PC-9 (cell line): ENCODE data around the gene CDK5RAP1. TPM values are rescaled to one million over a fixed set of nuclear protein-coding genes. Genes with fewer than 3 reads are reported as not detected.

Experiments
- BruUV-seq: library from RNA; stranded (reverse); fragments of 400-500 nt; replicated peaks from 2 replicates; lab custom pipeline; 2021; lab: Mats Ljungman, UMichigan
- CTCF ChIA-PET: fragments of 300-600 bp; sonication (Branson Sonifier 250); formaldehyde crosslinking; loops from one replicate; lab custom pipeline; 2022; ENCODE audit warnings: antibody characterized with exemption; lab: Charles Lee
- POLR2A ChIA-PET: fragments of 300-600 bp; sonication (Branson Sonifier 250); formaldehyde crosslinking; loops from one replicate; lab custom pipeline; 2022; ENCODE audit warnings: antibody characterized with exemption; ENCODE audit not compliant: unreplicated experiment; lab: Charles Lee
- DNase-seq, 2 experiments: peaks; one replicate each; pipeline versions ENCODE4 v3.0.0 to v3.0.0-alpha.2; 2015 to 2022; ENCODE audit warnings: mixed read lengths in 1 of 2
- H2AFZ ChIP-seq: fragments of 200-600 bp; sonication (generic); 2 replicates; pipeline ENCODE4 v1.8.1; 2017; ENCODE audit warnings: antibody characterized with exemption
- H3F3A ChIP-seq: fragments of 200-600 bp; sonication (generic); 2 replicates; pipeline ENCODE4 v1.8.1; 2017; ENCODE audit warnings: antibody characterized with exemption, mild to moderate bottlenecking, low read depth; ENCODE audit not compliant: insufficient read depth
- H3K27ac ChIP-seq: fragments of 200-600 bp; sonication (generic); 2 replicates; pipeline ENCODE4 v1.6.1; 2016; ENCODE audit warnings: mixed run types
- H3K27me3 ChIP-seq: fragments of 200-600 bp; sonication (generic); 2 replicates; pipeline ENCODE4 v1.6.1; 2016; ENCODE audit warnings: low read depth, mixed run types; ENCODE audit not compliant: insufficient read depth
- H3K36me3 ChIP-seq: fragments of 200-600 bp; sonication (generic); 2 replicates; pipeline ENCODE4 v1.6.1; 2016; ENCODE audit warnings: low read depth, mixed run types
- H3K4me1 ChIP-seq: fragments of 200-600 bp; sonication (generic); replicated peaks from 2 replicates; pipeline ENCODE4 v1.6.1; 2016; ENCODE audit warnings: mixed run types; ENCODE audit not compliant: insufficient read depth
- H3K4me2 ChIP-seq: fragments of 200-600 bp; sonication (generic); 2 replicates; pipeline ENCODE4 v1.6.1; 2017; ENCODE audit warnings: mixed run types
- H3K4me3 ChIP-seq: fragments of 200-600 bp; sonication (generic); 2 replicates; pipeline ENCODE4 v1.6.1; 2016; ENCODE audit warnings: mixed run types
- H3K79me2 ChIP-seq: fragments of 200-600 bp; sonication (generic); 2 replicates; pipeline ENCODE4 v1.6.1; 2017; ENCODE audit warnings: low read depth, mixed run types
- H3K9me2 ChIP-seq: fragments of 200-600 bp; sonication (generic); 2 replicates; pipeline ENCODE4 v1.8.1; 2017; ENCODE audit warnings: mild to moderate bottlenecking; ENCODE audit not compliant: insufficient read depth
- H3K9me3 ChIP-seq: fragments of 200-600 bp; sonication (generic); 2 replicates; pipeline ENCODE4 v1.8.1; 2016; ENCODE audit warnings: low read depth; ENCODE audit not compliant: insufficient read depth
- H4K20me1 ChIP-seq: fragments of 200-600 bp; sonication (generic); 2 replicates; pipeline ENCODE4 v1.8.1; 2017; ENCODE audit not compliant: insufficient read depth
- CTCF ChIP-seq: fragments of 200-600 bp; sonication (generic); conservative IDR thresholded peaks from 2 replicates; pipeline ENCODE4 v1.6.1; 2017; ENCODE audit warnings: mixed run types, antibody characterized with exemption, mild to moderate bottlenecking, moderate library complexity
- EZH2 ChIP-seq: fragments of 200-600 bp; sonication (generic); IDR thresholded peaks from 2 replicates; pipeline ENCODE4 v1.8.0; 2017; ENCODE audit warnings: antibody characterized with exemption, low read depth
- intact Hi-C: fragments of 100-400 bp; cut with micrococcal nuclease; formaldehyde crosslinking; loops from one replicate; pipeline ENCODE4 v1.10.0; 2022; ENCODE audit not compliant: unreplicated experiment
- total RNA-seq: library from RNA; stranded (reverse); gene quantifications from 2 replicates; pipeline ENCODE4 v1.2.3, GENCODE V29; 2021

Gene CDK5RAP1
- total RNA-seq, 1 experiment from 2014 or later = 45.3 TPM

- BruUV-seq = TSS peak; percentile 70
Observed at GRCh38 chr20:33401921-33402369, 626 bp upstream of the CDK5RAP1 start.

GRCh38 chr20:33400812-33401183, 521 bp downstream of the CDK5RAP1 start:
- H3F3A ChIP-seq = no peaks in the 10 kb centered on the region
- no peaks in the 10 kb centered on the region for H3K36me3 ChIP-seq
- peaks cover 38% of the 10 kb centered on the region for H3K79me2 ChIP-seq
- H3K27me3 ChIP-seq = no peaks in the 10 kb centered on the region
- H3K9me2 ChIP-seq = no peaks in the 10 kb centered on the region
- H3K27ac ChIP-seq = no peak overlapping the region
- intact Hi-C loops = loop anchor here (1.0 to 5.0 kb wide), 6 partner anchors 44 to 727 kb away; partner anchors contain the start of gene ZNF341
- H3K9me3 ChIP-seq = no peaks in the 10 kb centered on the region
- ChIA-PET POLR2A (interaction anchor here (0.6 kb wide), 3 partner anchors 17 to 1033 kb away, joined by 3 to 5 read pairs (median 4); partner anchors contain the start of gene EIF2S2), CTCF (interaction anchor here (0.5 to 0.6 kb wide), 3 partner anchors 22 to 727 kb away, joined by 3 to 21 read pairs (median 10); no protein-coding TSS in a partner anchor)
- H2AFZ ChIP-seq = peak overlapping the region; percentile 92
- no peak for TF ChIP-seq EZH2
- peak; percentile 48; the same call in 1 of the 2 replicates for TF ChIP-seq CTCF
- TSS peak; percentile 42 for BruUV-seq
- H3K4me2 ChIP-seq = peak overlapping the region; percentile 85
- H3K4me1 ChIP-seq = peaks cover 13% of the 10 kb centered on the region
- peak overlapping the region; percentile 98 for H3K4me3 ChIP-seq
- H4K20me1 ChIP-seq = peaks cover 15% of the 10 kb centered on the region; the same call in 1 of the 2 replicates
- peak; percentile 23 to 43 for DNase-seq

More at GRCh38 chr20:33401921-33402369, 626 bp upstream of the CDK5RAP1 start:
- ChIA-PET CTCF (interaction anchor here (0.5 to 0.6 kb wide), 4 partner anchors 40 to 257 kb away, joined by 3 to 5 read pairs (median 4); no protein-coding TSS in a partner anchor), POLR2A (interaction anchor here (0.5 to 0.7 kb wide), 5 partner anchors 22 to 457 kb away, joined by 3 to 9 read pairs (median 3); partner anchors contain the start of gene SNTA1)
- Histone ChIP-seq H2AFZ (peak overlapping the region; percentile 92), H3K27ac (no peak overlapping the region), H4K20me1 (peaks cover 15% of the 10 kb centered on the region; the same call in 1 of the 2 replicates), H3K9me2 (no peaks in the 10 kb centered on the region), H3K4me1 (peaks cover 13% of the 10 kb centered on the region), H3K4me2 (peak overlapping the region; percentile 85), H3K9me3 (no peaks in the 10 kb centered on the region), H3F3A (0 out of 2 replicates have a peak, but pooled peaks cover 1% of the 10 kb centered on the region), H3K79me2 (peaks cover 38% of the 10 kb centered on the region), H3K36me3 (no peaks in the 10 kb centered on the region), H3K27me3 (no peaks in the 10 kb centered on the region), H3K4me3 (peak overlapping the region; percentile 98)
- no peak for TF ChIP-seq EZH2
- TF ChIP-seq CTCF = no peak
- DNase-seq = no peak
- intact Hi-C loops = loop anchor here (1.0 to 5.0 kb wide), 5 partner anchors 42 to 725 kb away; partner anchors contain the start of gene ZNF341

- ChIA-PET CTCF (no interaction called here), POLR2A (interaction anchor here (0.6 kb wide), 1 partner anchor 268 kb away, joined by 4 read pairs; no protein-coding TSS in a partner anchor)
- no peak for DNase-seq
- Histone ChIP-seq H3K27me3 (no peaks in the 10 kb centered on the region), H3F3A (no peaks in the 10 kb centered on the region), H3K4me1 (peaks cover 13% of the 10 kb centered on the region), H3K79me2 (peaks cover 38% of the 10 kb centered on the region), H3K9me2 (no peaks in the 10 kb centered on the region), H3K27ac (no peak overlapping the region), H2AFZ (no peak overlapping the region), H3K4me2 (peak overlapping the region; percentile 85), H3K4me3 (peak overlapping the region; percentile 98; the same call in 1 of the 2 replicates), H4K20me1 (peaks cover 15% of the 10 kb centered on the region; the same call in 1 of the 2 replicates), H3K9me3 (no peaks in the 10 kb centered on the region), H3K36me3 (no peaks in the 10 kb centered on the region)
- BruUV-seq = no TSS peak
- TF ChIP-seq CTCF (no peak), EZH2 (no peak)
- intact Hi-C loops = loop anchor here (1.0 to 5.0 kb wide), 4 partner anchors 252 to 727 kb away; partner anchors contain the start of gene ZNF341
Observed at GRCh38 chr20:33399924-33400323, 1.4 kb downstream of the CDK5RAP1 start.
